ENCODE data around the gene PPIE.

The PPIE gene

GRCh38 chr1:39720094-39720999, 18.3 kb upstream of the PPIE start:
- in situ Hi-C loops (cut with MboI; ENCODE audit: low sequenced_read_pairs), result no loop called here

- in situ Hi-C loops (cut with MboI; ENCODE audit: low sequenced_read_pairs), result no loop called here
These were observed 17.0 kb upstream of the PPIE start for GRCh38 chr1:39721664-39722063.

GRCh38 chr1:39722495-39722894, 16.2 kb upstream of the PPIE start:
- in situ Hi-C loops (cut with MboI; ENCODE audit: low sequenced_read_pairs), result no loop called here

GRCh38 chr1:39726600-39726999, 12.1 kb upstream of the PPIE start:
- in situ Hi-C loops (cut with MboI; ENCODE audit: low sequenced_read_pairs), result no loop called here

- in situ Hi-C loops (cut with MboI; ENCODE audit: low sequenced_read_pairs), result no loop called here
These were observed 11.3 kb upstream of the PPIE start for GRCh38 chr1:39727221-39727931.

- in situ Hi-C loops (cut with MboI; ENCODE audit: low sequenced_read_pairs), result no loop called here
These were observed 10.8 kb upstream of the PPIE start for GRCh38 chr1:39727932-39728317.

- in situ Hi-C loops (cut with MboI; ENCODE audit: low sequenced_read_pairs), result no loop called here
These were observed 9.7 kb upstream of the PPIE start for GRCh38 chr1:39729030-39729429.

- in situ Hi-C loops (cut with MboI; ENCODE audit: low sequenced_read_pairs), result no loop called here
These were observed 8.8 kb upstream of the PPIE start for GRCh38 chr1:39729842-39730241.

GRCh38 chr1:39732730-39733129, 6.0 kb upstream of the PPIE start:
- in situ Hi-C loops (cut with MboI; ENCODE audit: low sequenced_read_pairs), result no loop called here

- in situ Hi-C loops (cut with MboI; ENCODE audit: low sequenced_read_pairs), result no loop called here
These were observed 5.5 kb upstream of the PPIE start for GRCh38 chr1:39733161-39733560.

- in situ Hi-C loops (cut with MboI; ENCODE audit: low sequenced_read_pairs), result no loop called here
These were observed 3.0 kb upstream of the PPIE start for GRCh38 chr1:39735731-39736130.

GRCh38 chr1:39737546-39738169, 1.0 kb upstream of the PPIE start:
- in situ Hi-C loops (cut with MboI; ENCODE audit: low sequenced_read_pairs), result no loop called here

GRCh38 chr1:39745016-39745670, 6.5 kb downstream of the PPIE start:
- in situ Hi-C loops (cut with MboI; ENCODE audit: low sequenced_read_pairs), result no loop called here

GRCh38 chr1:39751595-39751994, 12.9 kb downstream of the PPIE start:
- in situ Hi-C loops (cut with MboI; ENCODE audit: low sequenced_read_pairs), result no loop called here

GRCh38 chr1:39752703-39753102, 14.0 kb downstream of the PPIE start:
- in situ Hi-C loops (cut with MboI; ENCODE audit: low sequenced_read_pairs), result no loop called here

- in situ Hi-C loops (cut with MboI; ENCODE audit: low sequenced_read_pairs), result no loop called here
These were observed 14.7 kb downstream of the PPIE start for GRCh38 chr1:39753132-39754025.

GRCh38 chr1:39754026-39754570, 15.4 kb downstream of the PPIE start:
- in situ Hi-C loops (cut with MboI; ENCODE audit: low sequenced_read_pairs), result no loop called here

GRCh38 chr1:39754906-39755504, 16.3 kb downstream of the PPIE start:
- in situ Hi-C loops (cut with MboI; ENCODE audit: low sequenced_read_pairs), result no loop called here

GRCh38 chr1:39755965-39756659, 17.4 kb downstream of the PPIE start:
- in situ Hi-C loops (cut with MboI; ENCODE audit: low sequenced_read_pairs), result no loop called here
